ENCODE data around the gene SLMAP. TPM values are rescaled to one million over a fixed set of nuclear protein-coding genes. Genes with fewer than 3 reads are reported as not detected.
A peak's percentile ranks its signal among the peaks of the same experiment; 100 is the strongest.

Gene SLMAP
- total and polyA plus RNA-seq, 2 experiments from 2014 or later, result 28.4 to 45.2 TPM

- no peaks in the 10 kb centered on the region for H3K9me3 ChIP-seq (ENCODE audit: low read depth)
- H3K4me3 ChIP-seq, result no peak overlapping the region
- DNase-seq (ENCODE audit: low read depth in 1 of 2, low spot score in 1 of 2), result no peak
- peaks cover 29% of the 10 kb centered on the region for H3K4me1 ChIP-seq (ENCODE audit: low read depth)
- TF ChIP-seq, protein P1, sequence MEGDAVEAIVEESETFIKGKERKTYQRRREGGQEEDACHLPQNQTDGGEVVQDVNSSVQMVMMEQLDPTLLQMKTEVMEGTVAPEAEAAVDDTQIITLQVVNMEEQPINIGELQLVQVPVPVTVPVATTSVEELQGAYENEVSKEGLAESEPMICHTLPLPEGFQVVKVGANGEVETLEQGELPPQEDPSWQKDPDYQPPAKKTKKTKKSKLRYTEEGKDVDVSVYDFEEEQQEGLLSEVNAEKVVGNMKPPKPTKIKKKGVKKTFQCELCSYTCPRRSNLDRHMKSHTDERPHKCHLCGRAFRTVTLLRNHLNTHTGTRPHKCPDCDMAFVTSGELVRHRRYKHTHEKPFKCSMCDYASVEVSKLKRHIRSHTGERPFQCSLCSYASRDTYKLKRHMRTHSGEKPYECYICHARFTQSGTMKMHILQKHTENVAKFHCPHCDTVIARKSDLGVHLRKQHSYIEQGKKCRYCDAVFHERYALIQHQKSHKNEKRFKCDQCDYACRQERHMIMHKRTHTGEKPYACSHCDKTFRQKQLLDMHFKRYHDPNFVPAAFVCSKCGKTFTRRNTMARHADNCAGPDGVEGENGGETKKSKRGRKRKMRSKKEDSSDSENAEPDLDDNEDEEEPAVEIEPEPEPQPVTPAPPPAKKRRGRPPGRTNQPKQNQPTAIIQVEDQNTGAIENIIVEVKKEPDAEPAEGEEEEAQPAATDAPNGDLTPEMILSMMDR (IDR thresholded peaks at IDR 0.05; ENCODE audit: low read depth, low read length), result no peak
- no peaks in the 10 kb centered on the region for H3K27me3 ChIP-seq
- H3K27ac ChIP-seq, result no peak overlapping the region
- no peaks in the 10 kb centered on the region for H3K36me3 ChIP-seq
Measured at GRCh38 chr3:57820479-57820878, 64.4 kb downstream of the SLMAP start.

GRCh38 chr3:57821765-57822164 lies 65.7 kb downstream of the SLMAP start:
- TF ChIP-seq, protein P1 (IDR thresholded peaks at IDR 0.05; ENCODE audit: low read depth, low read length), result no peak
- no peak for DNase-seq (ENCODE audit: low read depth in 1 of 2, low spot score in 1 of 2)
- no peak overlapping the region for H3K4me3 ChIP-seq
- H3K4me1 ChIP-seq (ENCODE audit: low read depth), result peaks cover 32% of the 10 kb centered on the region
- no peaks in the 10 kb centered on the region for H3K27me3 ChIP-seq
- no peaks in the 10 kb centered on the region for H3K36me3 ChIP-seq
- no peaks in the 10 kb centered on the region for H3K9me3 ChIP-seq (ENCODE audit: low read depth)
- no peak overlapping the region for H3K27ac ChIP-seq

GRCh38 chr3:57822686-57823085 lies 66.6 kb downstream of the SLMAP start:
- DNase-seq (ENCODE audit: low read depth in 1 of 2, low spot score in 1 of 2), result peak in 1 of 2 donors; percentile 45
- H3K4me1 ChIP-seq (ENCODE audit: low read depth), result peaks cover 41% of the 10 kb centered on the region
- H3K9me3 ChIP-seq (ENCODE audit: low read depth), result no peaks in the 10 kb centered on the region
- TF ChIP-seq, protein P1 (IDR thresholded peaks at IDR 0.05; ENCODE audit: low read depth, low read length), result no peak
- no peaks in the 10 kb centered on the region for H3K36me3 ChIP-seq
- peak overlapping the region; percentile 4 for H3K27ac ChIP-seq
- no peaks in the 10 kb centered on the region for H3K27me3 ChIP-seq
- no peak overlapping the region for H3K4me3 ChIP-seq

- TF ChIP-seq, protein P1 (IDR thresholded peaks at IDR 0.05; ENCODE audit: low read depth, low read length), result no peak
- Histone ChIP-seq H3K9me3 (ENCODE audit: low read depth) (no peaks in the 10 kb centered on the region), H3K4me3 (no peak overlapping the region), H3K36me3 (no peaks in the 10 kb centered on the region), H3K27me3 (no peaks in the 10 kb centered on the region), H3K27ac (no peak overlapping the region), H3K4me1 (ENCODE audit: low read depth) (peaks cover 41% of the 10 kb centered on the region)
- no peak for DNase-seq (ENCODE audit: low read depth in 1 of 2, low spot score in 1 of 2)
Measured at GRCh38 chr3:57825116-57825515, 69.0 kb downstream of the SLMAP start.

DNA sequence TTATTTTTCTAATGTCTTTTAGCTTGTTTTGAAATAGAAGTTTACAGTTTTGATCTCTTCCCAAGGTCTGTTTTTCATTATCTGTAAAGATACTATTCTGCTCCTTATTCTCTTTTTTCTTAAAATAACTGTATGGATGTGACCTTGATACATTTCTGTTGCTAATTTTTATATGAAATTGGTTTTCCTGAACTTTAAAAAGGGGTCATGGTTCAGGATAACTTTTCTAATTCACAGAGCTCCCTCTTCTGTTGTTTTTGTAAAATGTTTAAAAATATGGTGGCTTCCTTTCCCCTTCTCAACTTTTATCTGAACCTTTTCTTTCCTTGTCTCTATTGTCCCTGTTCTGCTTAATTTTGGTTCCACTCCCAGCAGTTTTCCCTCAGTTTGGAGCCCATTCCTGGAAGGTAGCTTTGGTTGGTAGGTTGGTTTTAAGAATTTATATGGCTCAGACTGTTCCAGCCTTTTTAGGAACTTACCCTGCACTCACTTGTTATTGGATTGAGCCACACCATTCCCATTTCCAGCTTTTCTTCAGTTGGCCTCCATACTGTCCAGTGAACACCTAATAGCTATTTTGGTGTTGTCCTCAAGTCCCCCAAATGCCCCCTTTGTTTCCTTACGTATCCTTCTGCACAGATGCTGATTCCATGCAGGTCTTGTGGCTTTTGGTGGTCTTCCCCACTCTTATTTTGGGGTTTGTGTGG lies 70.3 kb downstream of the SLMAP start:
- Histone ChIP-seq H3K4me3 (no peak overlapping the region), H3K36me3 (no peaks in the 10 kb centered on the region), H3K4me1 (ENCODE audit: low read depth) (peaks cover 30% of the 10 kb centered on the region), H3K27ac (peak overlapping the region; percentile 29), H3K27me3 (no peaks in the 10 kb centered on the region), H3K9me3 (ENCODE audit: low read depth) (no peaks in the 10 kb centered on the region)
- DNase-seq (ENCODE audit: low read depth in 1 of 2, low spot score in 1 of 2), result peak in 1 of 2 donors; percentile 20
- TF ChIP-seq, protein P1 (IDR thresholded peaks at IDR 0.05; ENCODE audit: low read depth, low read length), result peak; percentile 31
